Measurements from ENCODE around the gene MOB4.
A peak's percentile ranks its signal among the peaks of the same experiment; 100 is the strongest.
"Not testable (repeated sequence)": the region's sequence is repeated elsewhere in the genome, so short reads cannot be mapped to it uniquely, and the experiment has no call there.

MOB4 gene

GRCh38 chr2:197515739-197516392 is at the start of gene MOB4:
Gene MOB4 (plus strand): TSS chr2:197516066. CDS start chr2:197516087, 21 bp downstream.
- peak; percentile 87 for DNase-seq

GRCh38 chr2:197472166-197472565 is 43.7 kb upstream of the MOB4 start:
- DNase-seq, result no peak

- DNase-seq, result no peak
Measured at GRCh38 chr2:197477797-197478196, 38.1 kb upstream of the MOB4 start.

- no peak for DNase-seq
Measured at GRCh38 chr2:197480165-197481036, 35.5 kb upstream of the MOB4 start.

GRCh38 chr2:197484248-197484647 is 31.6 kb upstream of the MOB4 start:
- DNase-seq, result not testable (repeated sequence)

- DNase-seq, result no peak
Measured at GRCh38 chr2:197486175-197486574, 29.7 kb upstream of the MOB4 start.

- DNase-seq, result no peak
Measured at GRCh38 chr2:197487385-197487784, 28.5 kb upstream of the MOB4 start.

- no peak for DNase-seq
Measured at GRCh38 chr2:197495433-197496134, 20.3 kb upstream of the MOB4 start.

GRCh38 chr2:197496695-197497094 is 19.2 kb upstream of the MOB4 start:
- no peak for DNase-seq

GRCh38 chr2:197497326-197497725 is 18.5 kb upstream of the MOB4 start:
- no peak for DNase-seq

GRCh38 chr2:197498235-197498936 is 17.5 kb upstream of the MOB4 start:
- DNase-seq, result no peak

- DNase-seq, result no peak
Measured at GRCh38 chr2:197498937-197499593, 16.8 kb upstream of the MOB4 start.

- DNase-seq, result peak; percentile 96
Measured at GRCh38 chr2:197499594-197500502, 16.0 kb upstream of the MOB4 start, which contains the start of the genes HSPD1 and HSPE1. Gene HSPD1 (minus strand): TSS chr2:197499840. CDS start chr2:197498848, 992 bp downstream. Gene HSPE1 (plus strand): TSS chr2:197500379. CDS start chr2:197500437, 58 bp downstream.

- no peak for DNase-seq
Measured at GRCh38 chr2:197500503-197501131, 15.2 kb upstream of the MOB4 start.

GRCh38 chr2:197502201-197502600 is 13.7 kb upstream of the MOB4 start:
- DNase-seq, result no peak

GRCh38 chr2:197502685-197503084 is 13.2 kb upstream of the MOB4 start:
- no peak for DNase-seq

- DNase-seq, result no peak
Measured at GRCh38 chr2:197504000-197504399, 11.9 kb upstream of the MOB4 start.

- DNase-seq, result no peak
Measured at GRCh38 chr2:197504512-197504911, 11.4 kb upstream of the MOB4 start.

- no peak for DNase-seq
Measured at GRCh38 chr2:197506658-197507057, 9.2 kb upstream of the MOB4 start.

GRCh38 chr2:197513915-197514314 is 2.0 kb upstream of the MOB4 start:
- no peak for DNase-seq

GRCh38 chr2:197514754-197515153 is 1.1 kb upstream of the MOB4 start:
- DNase-seq, result no peak
